A673 (cell line): Measurements from ENCODE around the gene ZPBP2.

ENCODE experiments used
- CTCF ChIP-seq: fragments of 300-800, 200-600 bp; sonication (generic); conservative IDR thresholded peaks from 2 replicates; pipeline ENCODE4 v1.5.1; 2017; ENCODE audit warnings: low read depth, mild to moderate bottlenecking, antibody characterized with exemption, low read length, moderate library complexity, mixed read lengths
- EZH2 ChIP-seq: fragments of 200-600 bp; sonication (generic); IDR thresholded peaks from 2 replicates; pipeline ENCODE4 v1.6.1; 2017; ENCODE audit warnings: borderline replicate concordance, low read depth, mild to moderate bottlenecking, mixed read lengths, antibody characterized with exemption, low read length; ENCODE audit not compliant: poor library complexity, severe bottlenecking

DNA sequence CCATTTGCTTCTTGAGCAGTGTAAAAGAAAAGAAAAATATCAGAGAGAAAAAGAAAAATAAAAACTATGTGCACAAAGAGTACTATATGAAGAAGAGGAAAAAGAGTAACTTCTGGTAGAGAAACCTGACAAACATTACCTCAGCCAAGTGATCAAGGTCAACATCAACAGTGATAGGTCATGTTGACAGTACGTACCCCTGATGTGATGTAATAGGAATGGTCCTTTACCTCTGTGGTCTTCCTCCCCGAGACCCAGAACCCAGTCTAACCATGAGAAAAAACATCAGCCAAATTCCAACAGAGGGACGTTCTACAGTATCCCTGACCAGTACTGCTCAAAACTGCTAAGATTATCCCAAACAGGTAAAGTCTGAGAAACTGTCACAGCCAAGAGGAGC, 46.0 kb downstream of the ZPBP2 start:
- TF ChIP-seq CTCF, result no peak
- TF ChIP-seq EZH2, result no peak
